Mesendoderm (in vitro differentiated cells): ENCODE results near the gene IZUMO4.

Source experiments
- DNase-seq: peaks from one replicate; pipeline ENCODE4 v3.0.0; 2013
- H2AK5ac ChIP-seq: 2 replicates; pipeline ENCODE4 v1.6.1; 2013; ENCODE audit warnings: low read length, inconsistent platforms
- H2BK120ac ChIP-seq: 2 replicates; pipeline ENCODE4 v1.6.1; 2013; ENCODE audit warnings: low read depth, mild to moderate bottlenecking, low read length, moderate library complexity, mixed read lengths
- H2BK15ac ChIP-seq: replicated peaks from 2 replicates; pipeline ENCODE4 v1.6.1; 2013; ENCODE audit warnings: low read depth, mild to moderate bottlenecking, moderate library complexity
- H2BK5ac ChIP-seq: 2 replicates; pipeline ENCODE4 v1.6.1; 2013; ENCODE audit warnings: low read length, inconsistent platforms
- H3K18ac ChIP-seq: 2 replicates; pipeline ENCODE4 v1.6.1; 2013; ENCODE audit warnings: mild to moderate bottlenecking, low read length, mixed read lengths
- H3K23ac ChIP-seq: one replicate; pipeline ENCODE4 v1.6.1; 2013; ENCODE audit warnings: low read length
- H3K27ac ChIP-seq: 2 replicates; pipeline ENCODE4 v1.5.1; 2013; ENCODE audit warnings: low read depth, mild to moderate bottlenecking, inconsistent platforms, low read length, moderate library complexity
- H3K27me3 ChIP-seq: 2 replicates; pipeline ENCODE4 v1.6.1; 2013; ENCODE audit warnings: low read length, control low read depth, mild to moderate bottlenecking, inconsistent platforms; ENCODE audit not compliant: insufficient read depth, poor library complexity
- H3K36me3 ChIP-seq: 2 replicates; pipeline ENCODE4 v1.6.1; 2013; ENCODE audit warnings: low read length, inconsistent platforms; ENCODE audit not compliant: control insufficient read depth, insufficient read depth
- H3K4ac ChIP-seq: one replicate; pipeline ENCODE4 v1.6.1; 2013; ENCODE audit warnings: low read depth, mild to moderate bottlenecking, low read length, moderate library complexity
- H3K4me1 ChIP-seq: 2 replicates; pipeline ENCODE4 v1.6.1; 2013; ENCODE audit warnings: low read depth, low read length, inconsistent platforms; ENCODE audit not compliant: control insufficient read depth
- H3K4me2 ChIP-seq: 2 replicates; pipeline ENCODE4 v1.6.1; 2013; ENCODE audit warnings: low read length
- H3K4me3 ChIP-seq: 2 replicates; pipeline ENCODE4 v1.5.1; 2013; ENCODE audit warnings: mild to moderate bottlenecking, low read length
- H3K56ac ChIP-seq: one replicate; pipeline ENCODE4 v1.6.1; 2013; ENCODE audit warnings: low read length
- H3K79me1 ChIP-seq: 2 replicates; pipeline ENCODE4 v1.6.1; 2013; ENCODE audit warnings: low read length, inconsistent platforms
- H3K79me2 ChIP-seq: 2 replicates; pipeline ENCODE4 v1.6.1; 2013; ENCODE audit warnings: mild to moderate bottlenecking, low read length; ENCODE audit not compliant: control insufficient read depth, insufficient read depth
- H3K9ac ChIP-seq: 2 replicates; pipeline ENCODE4 v1.6.1; 2013; ENCODE audit warnings: low read length, inconsistent platforms
- H4K5ac ChIP-seq: one replicate; pipeline ENCODE4 v1.6.1; 2013; ENCODE audit warnings: low read length
- H4K8ac ChIP-seq: one replicate; pipeline ENCODE4 v1.6.1; 2013; ENCODE audit warnings: low read depth, mild to moderate bottlenecking, control low read depth, low read length, moderate library complexity
- WGBS: extraction: QIAGEN DNeasy Blood & Tissue Kit; methylation state at CpG from one replicate; pipeline ENCODE4 v1.1.7; 2013; ENCODE audit warnings: low lambda C conversion rate, missing lambda C conversion rate; ENCODE audit not compliant: insufficient coverage; ENCODE audit errors: extremely low coverage; 5-methylcytosine and 5-hydroxymethylcytosine counted together

The IZUMO4 gene

GRCh38 chr19:2110822-2111221 is 14.1 kb downstream of the IZUMO4 start:
- no peak overlapping the region for H2BK15ac ChIP-seq
- H3K79me1 ChIP-seq: no peaks in the 10 kb centered on the region
- H3K4me2 ChIP-seq: no peak overlapping the region
- no peak overlapping the region for H2AK5ac ChIP-seq
- no peak overlapping the region for H4K5ac ChIP-seq
- H3K9ac ChIP-seq: no peak overlapping the region
- H2BK120ac ChIP-seq: no peak overlapping the region
- no peak overlapping the region for H3K18ac ChIP-seq
- H3K4me1 ChIP-seq: no peaks in the 10 kb centered on the region
- no CpG with 5 or more reads among the region's 13 CpGs for WGBS
- peaks cover 39% of the 10 kb centered on the region for H3K36me3 ChIP-seq
- H3K27ac ChIP-seq: no peak overlapping the region
- H3K27me3 ChIP-seq: no peaks in the 10 kb centered on the region
- no peak overlapping the region for H3K56ac ChIP-seq
- H4K8ac ChIP-seq: no peak overlapping the region
- H3K79me2 ChIP-seq: no peaks in the 10 kb centered on the region
- peak; percentile 33 for DNase-seq
- no peak overlapping the region for H3K4ac ChIP-seq
- no peak overlapping the region for H3K23ac ChIP-seq
- H2BK5ac ChIP-seq: no peak overlapping the region
- no peak overlapping the region for H3K4me3 ChIP-seq

- Histone ChIP-seq H3K36me3 (peaks cover 40% of the 10 kb centered on the region), H3K4me3 (no peak overlapping the region)
These were observed 14.7 kb downstream of the IZUMO4 start for GRCh38 chr19:2111425-2111824.

GRCh38 chr19:2111886-2112285 is 15.2 kb downstream of the IZUMO4 start:
- Histone ChIP-seq H3K79me2 (no peaks in the 10 kb centered on the region), H4K8ac (no peak overlapping the region), H2BK5ac (no peak overlapping the region), H4K5ac (no peak overlapping the region), H3K56ac (no peak overlapping the region), H3K27ac (no peak overlapping the region), H3K4me3 (no peak overlapping the region), H3K23ac (no peak overlapping the region), H3K9ac (no peak overlapping the region), H3K4me2 (no peak overlapping the region), H2BK120ac (no peak overlapping the region), H2AK5ac (no peak overlapping the region), H3K79me1 (no peaks in the 10 kb centered on the region), H3K4me1 (no peaks in the 10 kb centered on the region), H3K4ac (no peak overlapping the region), H3K27me3 (no peaks in the 10 kb centered on the region), H3K18ac (no peak overlapping the region), H2BK15ac (no peak overlapping the region), H3K36me3 (peaks cover 37% of the 10 kb centered on the region)
- DNase-seq: no peak
- WGBS: no CpG with 5 or more reads among the region's 20 CpGs

More at GRCh38 chr19:2111425-2111824, 14.7 kb downstream of the IZUMO4 start:
- H3K4me2 ChIP-seq: no peak overlapping the region
- no peaks in the 10 kb centered on the region for H3K79me1 ChIP-seq
- no peak overlapping the region for H2BK15ac ChIP-seq
- H3K56ac ChIP-seq: no peak overlapping the region
- H2BK120ac ChIP-seq: no peak overlapping the region
- H2BK5ac ChIP-seq: no peak overlapping the region
- H3K27me3 ChIP-seq: no peaks in the 10 kb centered on the region
- H2AK5ac ChIP-seq: no peak overlapping the region
- DNase-seq: no peak
- no peak overlapping the region for H4K8ac ChIP-seq
- H3K79me2 ChIP-seq: no peaks in the 10 kb centered on the region
- no peak overlapping the region for H3K23ac ChIP-seq
- WGBS: no CpG with 5 or more reads among the region's 22 CpGs
- no peaks in the 10 kb centered on the region for H3K4me1 ChIP-seq
- H4K5ac ChIP-seq: no peak overlapping the region
- H3K18ac ChIP-seq: no peak overlapping the region
- H3K4ac ChIP-seq: no peak overlapping the region
- H3K27ac ChIP-seq: no peak overlapping the region
- no peak overlapping the region for H3K9ac ChIP-seq

- Histone ChIP-seq H2AK5ac (no peak overlapping the region), H2BK5ac (no peak overlapping the region), H3K4me1 (no peaks in the 10 kb centered on the region), H4K5ac (no peak overlapping the region), H3K56ac (no peak overlapping the region), H3K4me3 (no peak overlapping the region), H3K18ac (no peak overlapping the region), H3K36me3 (peaks cover 36% of the 10 kb centered on the region), H3K79me1 (no peaks in the 10 kb centered on the region), H2BK120ac (no peak overlapping the region), H3K4me2 (no peak overlapping the region), H3K79me2 (no peaks in the 10 kb centered on the region), H4K8ac (no peak overlapping the region), H3K27me3 (no peaks in the 10 kb centered on the region), H3K9ac (no peak overlapping the region), H3K23ac (no peak overlapping the region), H3K27ac (no peak overlapping the region), H3K4ac (no peak overlapping the region), H2BK15ac (no peak overlapping the region)
- no CpG with 5 or more reads among the region's 23 CpGs for WGBS
- DNase-seq: no peak
These were observed 16.0 kb downstream of the IZUMO4 start for GRCh38 chr19:2112516-2113320.

GRCh38 chr19:2113439-2114211 is 16.9 kb downstream of the IZUMO4 start:
- Histone ChIP-seq H3K4me3 (no peak overlapping the region), H2BK120ac (no peak overlapping the region), H3K4me2 (no peak overlapping the region), H2BK5ac (no peak overlapping the region), H3K27me3 (no peaks in the 10 kb centered on the region), H3K79me2 (no peaks in the 10 kb centered on the region), H2BK15ac (no peak overlapping the region), H3K18ac (no peak overlapping the region), H2AK5ac (no peak overlapping the region), H3K56ac (no peak overlapping the region), H3K4ac (no peak overlapping the region), H3K27ac (no peak overlapping the region), H3K36me3 (peaks cover 36% of the 10 kb centered on the region), H4K5ac (no peak overlapping the region), H4K8ac (no peak overlapping the region), H3K4me1 (no peaks in the 10 kb centered on the region), H3K9ac (no peak overlapping the region), H3K23ac (no peak overlapping the region), H3K79me1 (no peaks in the 10 kb centered on the region)
- WGBS: no CpG with 5 or more reads among the region's 24 CpGs
- no peak for DNase-seq
